COR-L47 (cell line): Measurements from ENCODE around the gene SMIM27.
"Not testable (repeated sequence)": the region's sequence is repeated elsewhere in the genome, so short reads cannot be mapped to it uniquely, and the experiment has no call there.

ENCODE experiments used
- DNase-seq: peaks from one replicate; lab custom pipeline; 2025; lab: John Stamatoyannopoulos, UW

The SMIM27 gene, protein sequence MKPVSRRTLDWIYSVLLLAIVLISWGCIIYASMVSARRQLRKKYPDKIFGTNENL

DNA sequence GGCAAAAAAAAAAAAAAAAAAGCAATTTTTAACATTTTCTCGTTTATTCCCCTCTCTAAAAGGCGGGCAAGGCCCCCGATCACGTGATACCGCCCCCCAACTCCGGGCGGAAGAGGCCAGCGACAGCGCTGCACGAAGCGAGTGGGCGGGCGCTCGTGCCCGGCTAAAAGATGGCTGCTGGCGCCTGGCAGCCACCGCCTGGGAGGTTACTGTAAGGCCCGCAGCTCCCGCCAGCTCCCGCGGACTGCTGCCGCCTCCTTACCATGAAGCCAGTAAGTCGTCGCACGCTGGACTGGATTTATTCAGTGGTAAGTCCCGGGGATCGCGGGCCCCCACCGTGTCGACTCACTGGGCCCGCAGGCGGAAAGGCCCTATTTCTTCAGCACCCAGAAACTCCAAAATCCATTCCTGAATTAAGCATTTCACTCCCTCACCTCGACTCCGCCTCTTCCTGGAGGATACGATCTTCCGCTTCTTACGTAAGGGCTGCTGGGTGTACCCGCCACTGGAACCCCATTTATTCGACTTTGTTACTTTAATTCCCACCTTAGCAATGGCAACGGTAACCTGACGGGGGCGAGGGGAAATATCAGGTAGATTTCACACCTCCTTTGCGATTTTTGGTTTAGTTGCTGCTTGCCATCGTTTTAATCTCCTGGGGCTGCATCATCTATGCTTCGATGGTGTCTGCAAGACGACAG is at the start of gene SMIM27, which contains the start of gene TOPORS:
TSS of gene SMIM27 (plus strand) at position 156 of the 701 bp plus-strand sequence. CDS start at position 264, 108 bp downstream.
TSS of gene TOPORS (minus strand) at position 415 of the 701 bp plus-strand sequence. CDS start at position 265, 150 bp downstream.
- DNase-seq, result peak; percentile 89

DNA sequence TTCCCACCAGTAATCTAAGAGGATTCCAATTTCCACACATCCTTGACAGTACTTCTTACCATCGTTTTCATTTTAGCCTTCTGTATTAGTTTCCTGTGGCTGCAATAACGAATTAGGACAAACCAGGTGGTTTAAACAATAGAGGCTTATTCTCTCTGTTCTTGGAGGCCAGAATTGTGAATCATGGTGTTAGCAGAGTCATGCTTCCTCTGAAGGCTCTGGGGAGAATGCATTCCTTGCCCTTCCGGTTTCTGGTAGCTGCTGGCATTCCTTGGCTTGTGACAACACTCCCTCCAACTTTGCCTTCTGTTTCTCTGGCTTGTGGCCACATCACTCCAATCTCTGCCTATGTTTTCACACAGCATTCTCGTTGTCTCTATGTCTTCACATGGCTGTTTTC is 49.7 kb upstream of the SMIM27 start:
- DNase-seq, result no peak

DNA sequence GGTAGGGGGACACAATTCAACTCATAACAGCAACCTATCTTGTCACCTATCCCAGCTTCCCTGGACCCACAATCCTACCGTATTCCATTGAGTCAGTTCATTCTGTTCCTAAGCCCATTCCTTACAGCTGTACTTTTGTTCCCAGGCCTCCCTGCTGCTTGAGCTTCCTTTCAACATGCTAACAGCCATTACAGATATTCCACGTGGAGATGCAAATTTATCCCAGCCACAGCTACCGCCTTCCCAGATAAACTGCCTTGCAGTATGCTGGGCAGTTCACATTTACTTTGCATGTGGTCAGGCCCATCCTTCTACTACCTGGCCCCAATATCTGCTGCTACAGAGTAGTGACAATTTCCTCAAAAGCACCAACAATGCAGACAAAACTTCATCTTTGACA is 49.1 kb upstream of the SMIM27 start:
- no peak for DNase-seq

DNA sequence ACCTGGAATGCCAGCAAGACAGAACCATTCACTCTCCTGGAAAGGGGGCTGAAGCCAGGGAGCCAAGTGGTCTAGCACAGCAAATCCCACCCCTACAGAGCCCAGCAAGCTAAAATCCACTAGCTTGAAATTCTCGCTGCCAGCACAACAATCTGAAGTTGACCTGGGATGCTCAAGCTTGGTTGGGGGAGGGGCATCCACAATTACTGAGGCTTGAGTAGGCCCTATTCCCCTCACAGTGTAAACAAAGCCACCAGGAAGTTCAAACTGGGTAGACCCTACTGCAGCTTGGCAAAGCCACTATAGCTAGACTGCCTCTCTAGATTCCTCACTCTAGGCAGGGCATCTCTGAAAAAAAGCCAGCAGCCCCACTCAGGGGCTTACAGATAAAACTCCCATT is 43.4 kb upstream of the SMIM27 start:
- DNase-seq, result no peak

DNA sequence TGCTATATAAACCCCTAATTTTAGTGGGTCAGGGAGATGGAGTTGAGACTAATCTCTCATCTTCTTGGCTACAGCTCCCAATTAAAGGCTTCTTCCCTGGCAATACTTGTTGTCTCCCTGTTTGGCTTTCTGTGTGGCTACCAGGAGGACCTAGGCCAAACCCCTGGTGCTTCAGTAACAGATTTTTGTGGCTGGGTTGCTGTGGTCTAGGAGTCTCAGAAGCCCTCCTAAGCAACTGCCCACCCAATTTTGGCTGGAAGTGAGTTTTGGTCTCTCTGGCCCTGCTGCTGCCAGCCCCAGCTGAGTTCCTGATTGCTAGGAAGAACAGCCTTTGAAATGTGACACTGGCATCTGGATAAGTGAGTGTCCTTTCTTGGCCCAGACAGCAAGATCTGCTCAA is 35.9 kb upstream of the SMIM27 start:
- no peak for DNase-seq

DNA sequence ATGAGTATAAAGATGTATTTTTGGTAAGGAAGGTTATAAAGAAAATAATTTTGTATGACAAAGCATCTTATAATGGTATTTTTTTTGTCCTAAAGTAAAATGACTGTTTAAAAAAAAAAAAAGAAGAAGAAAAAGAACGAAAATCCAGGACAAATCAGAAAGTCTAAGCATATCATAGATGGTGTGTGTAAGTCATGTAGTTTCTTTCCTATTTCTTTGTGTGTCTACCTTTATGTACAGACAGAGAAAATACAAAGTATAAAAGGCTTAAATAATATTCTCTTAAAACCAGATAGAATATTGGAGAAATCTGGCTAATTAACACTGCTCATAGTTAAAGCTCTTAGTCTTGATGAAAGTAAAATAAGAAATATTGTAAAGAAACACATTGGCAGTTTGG is 33.9 kb upstream of the SMIM27 start:
- no peak for DNase-seq

DNA sequence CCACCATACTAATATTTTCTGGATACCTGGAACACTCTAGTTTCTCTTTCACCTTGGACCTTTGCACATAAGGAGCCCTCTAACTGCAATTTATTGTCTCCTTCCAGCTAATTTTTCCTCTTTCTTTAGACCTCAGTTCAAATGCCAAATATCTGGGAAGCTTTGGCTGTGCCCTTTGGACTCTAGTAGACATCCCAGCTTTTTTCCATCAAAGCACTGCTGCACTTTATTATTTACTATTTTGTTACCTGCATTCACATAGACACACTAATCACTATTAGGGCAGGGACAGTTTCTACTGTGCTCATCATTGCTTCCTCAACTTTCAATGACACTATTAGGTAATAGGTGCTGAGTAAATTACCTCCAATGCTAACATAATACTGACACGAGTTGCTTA is 28.2 kb upstream of the SMIM27 start:
- DNase-seq, result no peak

DNA sequence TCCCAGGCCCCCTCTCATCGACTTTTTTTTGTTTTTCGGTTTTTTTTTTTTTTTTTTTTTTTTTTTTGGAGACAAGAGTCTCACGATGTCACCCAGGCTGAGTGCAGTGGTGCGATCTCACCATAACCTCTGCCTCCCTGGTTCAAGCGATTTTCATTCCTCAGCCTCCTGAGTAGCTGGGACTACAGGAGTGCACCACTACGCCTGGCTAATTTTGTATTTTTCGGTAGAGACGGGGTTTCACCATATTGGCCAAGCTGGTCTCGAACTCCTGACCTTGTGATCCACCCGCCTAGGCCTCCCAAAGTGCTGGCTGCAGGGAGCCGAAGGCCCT is 27.6 kb upstream of the SMIM27 start:
- not testable (repeated sequence) for DNase-seq

DNA sequence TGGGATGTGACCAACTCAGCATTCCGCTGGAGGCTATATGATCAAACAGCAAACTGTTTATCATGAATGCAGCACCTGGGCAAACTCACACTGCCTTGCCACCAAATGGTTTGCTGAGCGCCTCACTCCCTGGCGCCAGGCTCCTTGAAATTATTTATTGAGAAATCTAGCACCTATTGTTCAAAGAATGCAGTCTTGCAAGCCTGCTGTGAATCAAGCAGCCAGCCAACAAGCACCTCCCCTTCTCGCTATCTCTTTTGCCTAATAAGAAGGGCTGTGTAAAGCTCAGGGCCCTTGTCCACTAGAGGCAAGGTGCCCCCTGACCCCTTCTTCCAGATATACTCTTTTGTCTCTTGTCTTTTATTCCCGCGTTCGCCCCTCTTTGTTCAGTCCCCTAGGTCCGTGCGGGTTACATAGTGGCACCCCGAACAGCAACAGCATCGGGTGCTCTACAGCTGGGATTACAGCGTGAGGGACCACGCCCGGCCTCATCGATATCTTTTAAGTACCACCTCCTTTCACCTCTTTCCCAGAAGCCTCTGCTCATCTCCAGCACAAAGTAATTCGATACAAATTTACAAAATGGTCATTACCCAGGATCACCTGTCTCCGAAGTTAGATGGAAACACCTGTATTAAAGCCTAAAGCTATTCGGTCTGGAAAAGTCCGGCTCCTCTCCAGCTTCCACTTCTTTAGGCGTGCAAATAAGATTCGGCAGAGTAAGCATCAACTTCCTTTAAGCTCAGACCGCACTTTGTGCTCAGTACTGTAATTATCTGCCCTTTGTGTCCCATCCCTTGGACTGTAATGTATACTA is 27.0 kb upstream of the SMIM27 start:
- DNase-seq, result peak; percentile 42

DNA sequence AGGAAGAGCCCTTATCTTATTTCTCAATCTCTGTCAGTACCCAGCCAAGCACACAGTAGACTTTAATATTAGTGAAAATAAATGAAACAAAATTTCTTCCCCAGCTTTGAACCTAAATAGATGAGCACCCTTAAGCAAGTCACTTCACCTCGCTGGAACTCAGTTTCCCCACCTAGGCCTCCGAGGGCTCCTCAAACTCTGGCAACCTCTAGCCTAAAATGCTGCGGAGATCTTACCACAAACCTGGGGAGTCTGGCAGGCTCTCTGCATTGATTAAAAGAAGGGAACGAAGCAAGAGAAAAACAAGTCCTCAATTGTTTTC is 26.5 kb upstream of the SMIM27 start:
- no peak for DNase-seq

DNA sequence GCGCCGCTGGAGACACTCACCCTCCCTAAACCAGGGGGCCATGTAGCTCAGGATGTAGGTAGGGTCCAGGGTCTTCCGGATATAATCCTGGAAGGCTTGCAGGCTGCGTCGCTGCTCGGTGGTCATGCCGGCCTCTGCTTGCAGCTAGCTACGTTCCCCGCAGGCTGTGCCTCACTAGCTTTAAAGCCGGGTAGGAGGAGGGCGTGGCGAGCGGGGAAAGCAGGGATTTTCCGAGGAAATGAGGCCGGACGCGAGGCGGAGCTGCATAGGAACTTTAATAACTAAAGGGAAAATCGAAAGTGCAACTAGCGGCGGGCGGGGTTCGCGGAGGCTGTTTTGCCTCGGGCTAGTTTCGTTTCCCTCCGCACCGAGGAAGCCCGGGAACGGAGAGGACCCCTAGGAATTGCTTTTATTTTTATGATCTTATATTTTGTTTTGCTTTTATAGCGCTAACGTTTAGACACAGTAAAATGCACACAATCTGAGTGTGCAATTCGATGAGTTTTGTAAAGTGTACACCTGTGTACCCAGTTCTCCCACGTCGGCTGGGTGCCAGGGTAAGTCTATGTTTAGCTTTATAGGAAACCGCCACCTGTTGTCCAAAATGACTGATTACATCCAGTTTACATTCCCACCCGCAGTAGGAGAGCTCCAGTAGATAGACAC is 26.0 kb upstream of the SMIM27 start, which contains the start of gene RIGI:
TSS of gene RIGI (minus strand) at position 156 of the 666 bp plus-strand sequence. CDS start at position 126, 30 bp downstream.
- DNase-seq, result peak; percentile 92

DNA sequence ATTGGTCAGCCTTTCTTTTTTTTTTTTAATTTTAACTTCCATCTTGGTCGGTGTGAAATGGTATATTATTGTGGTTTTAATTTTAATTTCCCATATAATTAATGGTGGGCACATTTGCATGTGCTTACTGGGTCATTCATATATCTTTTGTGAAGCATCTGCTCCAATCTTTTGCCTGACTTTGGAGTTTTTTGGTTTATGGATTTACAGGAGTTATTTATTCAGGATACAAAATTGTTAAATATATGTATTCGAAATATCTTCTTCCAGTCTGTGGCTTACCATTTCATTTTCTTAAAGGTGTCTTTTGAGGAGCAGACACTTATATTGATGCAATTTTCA is 25.4 kb upstream of the SMIM27 start:
- no peak for DNase-seq

DNA sequence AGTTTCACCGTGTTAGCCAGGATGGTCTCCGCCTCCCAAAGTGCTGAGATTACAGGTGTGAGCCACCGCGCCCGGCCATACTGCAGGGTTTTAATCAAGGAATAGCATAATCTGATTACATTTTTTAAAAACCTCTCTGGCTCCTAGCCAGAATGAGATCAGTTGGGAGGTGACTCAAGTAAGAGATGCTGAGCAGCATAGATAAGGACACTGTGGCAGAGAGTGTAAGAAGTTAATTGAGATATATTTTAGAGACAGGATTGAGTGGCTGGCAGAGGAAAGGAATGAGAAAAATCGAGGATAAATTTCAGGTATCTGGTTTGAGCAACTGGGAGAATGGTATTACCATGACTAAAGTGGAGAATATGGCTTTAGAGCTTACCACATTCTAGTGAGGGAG is 18.8 kb upstream of the SMIM27 start:
- DNase-seq, result no peak

DNA sequence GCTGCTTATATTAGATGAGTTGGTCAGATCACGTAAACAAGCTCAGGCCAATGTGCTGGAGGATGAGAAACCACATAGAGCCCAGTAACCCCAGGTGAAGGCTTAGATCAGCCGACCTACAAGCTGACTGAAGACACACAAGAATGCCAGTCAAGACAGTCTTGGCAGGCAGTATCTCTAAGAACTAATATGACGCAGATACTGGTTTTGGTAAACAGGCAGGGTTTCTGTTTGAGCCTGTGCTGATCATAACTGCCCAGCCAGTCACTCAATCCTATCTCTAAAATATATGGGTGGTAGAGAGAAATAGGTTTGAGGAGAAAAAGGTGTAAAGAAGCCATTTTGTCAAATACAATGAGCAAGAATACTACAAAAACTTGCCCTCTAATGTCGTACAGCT is 18.3 kb upstream of the SMIM27 start:
- no peak for DNase-seq

DNA sequence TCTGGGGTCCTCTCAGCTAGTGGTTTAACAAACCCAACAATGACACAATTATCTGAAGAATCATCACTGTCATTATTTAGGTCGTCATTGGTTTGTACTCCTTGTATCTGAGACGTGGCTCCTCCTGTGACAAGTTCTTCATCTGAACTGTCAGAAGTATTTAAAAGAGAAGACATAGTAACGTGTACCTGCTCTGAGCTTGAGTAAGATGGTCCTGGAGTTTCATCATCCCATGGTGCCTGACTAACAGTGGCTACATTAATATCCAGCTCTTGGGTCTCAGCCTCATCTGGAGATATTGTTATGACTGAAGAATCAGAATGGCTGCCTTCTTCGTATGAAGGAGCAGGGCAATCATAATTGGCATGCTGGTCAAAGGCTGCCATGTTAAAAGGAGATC is 9.1 kb upstream of the SMIM27 start:
- DNase-seq, result no peak

DNA sequence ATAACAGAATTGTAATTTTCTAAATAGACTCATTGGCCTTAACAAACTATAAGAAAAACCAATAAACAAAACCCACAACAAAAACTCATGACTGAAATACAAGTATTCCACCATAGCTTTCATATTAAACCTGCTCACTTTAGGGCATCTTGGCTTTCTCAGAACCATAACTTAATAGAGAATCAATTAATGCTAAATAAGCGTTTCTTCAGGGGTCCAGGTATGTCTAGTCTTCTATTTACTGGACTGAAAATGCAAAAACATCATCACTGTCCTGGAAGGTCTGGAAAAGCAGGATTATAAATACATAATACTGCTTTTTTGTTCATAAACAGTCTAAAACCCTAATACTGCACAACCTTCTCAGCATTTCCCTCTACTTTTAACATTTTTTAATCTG is 6.2 kb upstream of the SMIM27 start:
- DNase-seq, result no peak

DNA sequence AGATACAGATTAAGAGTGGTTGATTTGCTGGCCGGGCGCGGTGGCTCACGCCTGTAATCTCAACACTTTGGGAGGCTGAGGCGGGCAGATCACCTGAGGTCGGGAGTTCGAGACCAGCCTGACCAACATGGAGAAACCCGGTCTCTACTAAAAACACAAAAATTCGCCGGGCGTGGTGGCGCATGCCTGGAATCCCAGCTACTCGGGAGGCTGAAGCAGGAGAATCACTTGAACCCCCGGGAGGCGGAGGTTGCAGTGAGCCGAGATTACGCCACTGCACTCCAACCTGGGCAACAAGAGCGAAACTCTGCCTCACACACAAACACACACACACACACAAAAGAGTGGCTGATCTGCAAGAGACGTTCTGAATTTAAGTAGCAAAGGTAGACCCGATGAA is 3.9 kb upstream of the SMIM27 start:
- not testable (repeated sequence) for DNase-seq

DNA sequence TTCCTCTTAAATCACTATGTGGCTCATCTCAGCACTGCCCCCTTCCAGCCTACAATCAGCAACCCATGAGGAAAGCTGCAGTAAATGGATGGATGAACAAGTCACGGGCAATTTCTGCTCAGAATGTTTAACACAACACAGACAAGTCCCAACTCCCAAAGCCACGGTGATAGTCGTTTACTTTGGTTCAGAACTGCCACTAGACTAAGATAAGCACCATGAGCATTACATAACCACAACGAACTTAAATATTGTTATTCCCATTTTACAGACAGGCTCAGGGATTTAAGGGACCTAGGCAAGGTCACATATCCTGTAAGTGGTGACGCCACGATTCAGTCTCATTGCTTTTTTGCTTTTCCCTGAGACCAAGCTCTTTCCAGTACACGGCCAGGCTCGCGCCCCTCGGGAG is 2.0 kb upstream of the SMIM27 start:
- DNase-seq, result no peak

DNA sequence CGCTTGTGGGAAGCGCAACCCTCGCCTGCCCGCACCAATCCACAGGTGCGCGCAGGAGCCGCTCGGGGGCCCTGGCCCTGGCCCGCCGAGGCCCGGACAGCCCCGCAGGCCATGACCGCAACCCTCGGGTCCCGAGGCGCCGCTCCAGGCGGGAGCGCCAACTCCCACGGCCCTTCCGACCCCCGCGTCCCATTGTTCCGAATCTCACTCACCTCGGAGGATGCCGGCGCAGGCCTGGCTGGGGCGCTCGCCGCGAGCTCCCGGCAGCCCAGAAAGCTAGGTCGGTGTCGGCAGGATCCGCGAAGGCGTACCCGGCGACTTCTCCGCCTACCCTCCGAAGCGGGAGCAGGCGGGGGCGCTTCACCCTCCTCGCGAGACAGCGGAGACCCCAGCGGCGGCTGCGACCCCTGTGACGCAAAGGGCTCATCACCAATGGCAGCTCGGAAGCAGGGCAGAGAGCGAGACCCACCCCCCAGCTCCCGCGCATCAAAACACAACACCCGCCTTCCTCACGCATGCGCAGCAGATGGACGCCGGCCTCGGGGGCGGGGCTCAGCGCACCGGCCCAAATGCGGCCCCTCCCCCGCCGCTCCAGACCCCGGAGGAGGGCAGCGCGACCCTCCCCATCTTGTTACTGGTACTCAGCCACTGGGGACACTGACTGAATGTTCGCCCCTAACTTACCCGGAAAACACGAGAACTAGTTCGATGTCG is 1.4 kb upstream of the SMIM27 start:
- DNase-seq, result peak; percentile 93

DNA sequence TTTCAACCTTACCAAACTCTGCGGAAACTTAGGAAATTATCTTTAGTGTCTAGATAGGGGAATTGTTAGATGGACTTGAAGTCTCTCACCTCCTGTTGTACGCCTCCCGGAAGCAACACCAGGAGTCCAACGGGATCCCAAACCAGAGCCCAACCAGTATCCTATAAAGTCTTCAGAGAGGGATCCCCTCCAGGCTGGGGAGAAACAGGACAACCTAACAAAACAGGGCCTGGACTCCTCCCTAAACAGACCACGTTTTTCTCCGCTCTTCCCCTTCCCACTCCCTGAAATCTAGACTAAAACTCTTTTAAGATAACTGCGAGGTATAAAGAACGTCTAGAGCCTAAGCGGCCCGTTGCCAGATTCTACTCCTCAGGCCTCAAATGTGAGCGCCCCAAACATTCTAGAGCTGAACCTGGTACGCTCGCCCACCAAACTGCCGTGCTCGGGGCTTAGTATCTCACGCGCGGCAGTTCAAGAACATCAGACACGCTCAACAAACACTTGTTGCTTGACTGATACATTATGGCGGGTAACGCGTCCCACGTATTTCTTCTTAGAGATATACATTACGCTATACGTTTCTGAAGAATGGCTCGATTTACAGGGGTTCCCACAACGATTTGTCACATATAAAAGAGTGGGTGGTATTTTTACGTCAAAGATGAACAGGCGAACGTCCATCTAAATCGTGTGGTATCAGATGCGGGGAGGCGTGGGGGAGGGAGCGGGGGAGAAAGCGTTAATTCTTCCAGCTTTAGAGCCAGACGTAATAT is 663 bp upstream of the SMIM27 start:
- DNase-seq, result peak; percentile 29

DNA sequence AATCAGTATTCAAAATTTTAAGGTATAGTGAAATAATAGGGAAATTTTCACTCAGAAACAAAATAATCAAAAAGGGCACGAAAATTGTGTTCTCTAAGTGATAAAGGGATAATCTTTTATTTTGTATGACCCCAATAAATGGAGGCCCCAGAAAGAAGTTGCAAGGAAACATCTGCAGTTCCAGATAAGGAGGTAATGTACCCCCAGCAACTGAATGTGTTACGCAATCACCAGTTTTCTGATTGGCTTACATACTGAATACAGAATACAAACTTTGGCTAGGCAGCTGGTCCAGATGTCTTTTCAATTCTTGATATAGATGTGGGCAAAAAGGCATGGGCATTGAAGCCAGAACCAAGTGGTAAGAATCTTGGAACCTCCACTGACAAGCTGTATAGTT is 2.0 kb downstream of the SMIM27 start:
- DNase-seq, result no peak

DNA sequence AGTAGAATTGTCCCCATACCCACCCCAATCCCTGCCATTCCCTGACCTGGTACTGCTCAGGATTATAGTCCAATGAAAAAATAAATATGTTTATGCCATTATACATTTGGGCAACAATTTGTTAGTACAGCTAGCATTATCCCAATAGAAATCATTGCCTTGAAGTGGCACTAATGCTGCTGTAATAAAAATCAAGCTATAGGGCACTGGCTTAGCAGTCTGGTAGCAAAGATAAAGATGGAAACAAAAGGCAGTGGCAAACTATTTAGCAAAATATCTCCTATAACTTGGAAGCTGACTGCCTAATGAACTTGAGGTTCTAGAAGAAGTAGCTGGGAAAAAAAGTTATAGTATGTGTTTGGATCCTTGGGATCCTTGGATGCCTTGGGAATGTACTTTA is 2.5 kb downstream of the SMIM27 start:
- DNase-seq, result no peak
